ENCODE measurements around the gene UST. TPM values are rescaled to one million over a fixed set of nuclear protein-coding genes. Genes with fewer than 3 reads are reported as not detected.
A peak's percentile ranks its signal among the peaks of the same experiment; 100 is the strongest.
"Not testable (repeated sequence)": the region's sequence is repeated elsewhere in the genome, so short reads cannot be mapped to it uniquely, and the experiment has no call there.

The UST gene
- total RNA-seq, 1 experiment from 2014 or later = 7.6 TPM

GRCh38 chr6:148762231-148762630 is 15.4 kb downstream of the UST start:
- Histone ChIP-seq H3K27ac (no peak overlapping the region), H3K4me1 (replicated peaks) (peaks cover 27% of the 10 kb centered on the region), H3K4me3 (no peak overlapping the region), H3K27me3 (replicated peaks) (0 out of 2 replicates have a peak, but pooled peaks cover 1% of the 10 kb centered on the region), H3K36me3 (no peaks in the 10 kb centered on the region), H3K9me3 (replicated peaks) (no peaks in the 10 kb centered on the region)
- DNase-seq (ENCODE audit: low read depth in 1 of 2, low spot score in 2 of 2) = no peak

- not testable (repeated sequence) for H3K4me3 ChIP-seq; H3K27ac ChIP-seq; DNase-seq (ENCODE audit: low read depth in 1 of 2, low spot score in 2 of 2); H3K9me3 ChIP-seq (replicated peaks); H3K36me3 ChIP-seq; H3K27me3 ChIP-seq (replicated peaks)
- H3K4me1 ChIP-seq (replicated peaks) = peaks cover 27% of the 10 kb centered on the region
Measured at GRCh38 chr6:148764259-148765020, 17.6 kb downstream of the UST start.

GRCh38 chr6:148765898-148766808 is 19.3 kb downstream of the UST start:
- peaks cover 15% of the 10 kb centered on the region for H3K4me1 ChIP-seq (replicated peaks)
- H3K27me3 ChIP-seq (replicated peaks) = 0 out of 2 replicates have a peak, but pooled peaks cover 2% of the 10 kb centered on the region
- H3K9me3 ChIP-seq (replicated peaks) = no peaks in the 10 kb centered on the region
- no peaks in the 10 kb centered on the region for H3K36me3 ChIP-seq
- no peak for DNase-seq (ENCODE audit: low read depth in 1 of 2, low spot score in 2 of 2)
- no peak overlapping the region for H3K4me3 ChIP-seq
- no peak overlapping the region for H3K27ac ChIP-seq

GRCh38 chr6:148768646-148769270 is 21.9 kb downstream of the UST start:
- Histone ChIP-seq H3K27ac (no peak overlapping the region), H3K9me3 (replicated peaks) (no peaks in the 10 kb centered on the region), H3K4me1 (replicated peaks) (no peaks in the 10 kb centered on the region), H3K27me3 (replicated peaks) (0 out of 2 replicates have a peak, but pooled peaks cover 2% of the 10 kb centered on the region), H3K4me3 (no peak overlapping the region), H3K36me3 (no peaks in the 10 kb centered on the region)
- no peak for DNase-seq (ENCODE audit: low read depth in 1 of 2, low spot score in 2 of 2)

GRCh38 chr6:148769304-148769968 is 22.6 kb downstream of the UST start:
- Histone ChIP-seq H3K4me3 (no peak overlapping the region), H3K4me1 (replicated peaks) (no peaks in the 10 kb centered on the region), H3K9me3 (replicated peaks) (no peaks in the 10 kb centered on the region), H3K27me3 (replicated peaks) (0 out of 2 replicates have a peak, but pooled peaks cover 2% of the 10 kb centered on the region), H3K36me3 (no peaks in the 10 kb centered on the region), H3K27ac (no peak overlapping the region)
- DNase-seq (ENCODE audit: low read depth in 1 of 2, low spot score in 2 of 2) = no peak

- Histone ChIP-seq H3K27ac (no peak overlapping the region), H3K36me3 (no peaks in the 10 kb centered on the region), H3K4me1 (replicated peaks) (no peaks in the 10 kb centered on the region), H3K9me3 (replicated peaks) (no peaks in the 10 kb centered on the region), H3K27me3 (replicated peaks) (0 out of 2 replicates have a peak, but pooled peaks cover 2% of the 10 kb centered on the region), H3K4me3 (no peak overlapping the region)
- no peak for DNase-seq (ENCODE audit: low read depth in 1 of 2, low spot score in 2 of 2)
Measured at GRCh38 chr6:148770408-148771211, 23.8 kb downstream of the UST start.

GRCh38 chr6:148771212-148771601 is 24.4 kb downstream of the UST start:
- 0 out of 2 replicates have a peak, but pooled peaks cover 2% of the 10 kb centered on the region for H3K27me3 ChIP-seq (replicated peaks)
- DNase-seq (ENCODE audit: low read depth in 1 of 2, low spot score in 2 of 2) = no peak
- H3K4me1 ChIP-seq (replicated peaks) = peaks cover 4% of the 10 kb centered on the region
- H3K27ac ChIP-seq = no peak overlapping the region
- no peak overlapping the region for H3K4me3 ChIP-seq
- H3K36me3 ChIP-seq = no peaks in the 10 kb centered on the region
- H3K9me3 ChIP-seq (replicated peaks) = no peaks in the 10 kb centered on the region

- H3K27me3 ChIP-seq (replicated peaks) = 0 out of 2 replicates have a peak, but pooled peaks cover 2% of the 10 kb centered on the region
- DNase-seq (ENCODE audit: low read depth in 1 of 2, low spot score in 2 of 2) = no peak
- H3K4me1 ChIP-seq (replicated peaks) = peaks cover 13% of the 10 kb centered on the region
- no peak overlapping the region for H3K4me3 ChIP-seq
- no peak overlapping the region for H3K27ac ChIP-seq
- H3K9me3 ChIP-seq (replicated peaks) = no peaks in the 10 kb centered on the region
- H3K36me3 ChIP-seq = no peaks in the 10 kb centered on the region
Measured at GRCh38 chr6:148771896-148772554, 25.2 kb downstream of the UST start.

- H3K9me3 ChIP-seq (replicated peaks) = no peaks in the 10 kb centered on the region
- no peaks in the 10 kb centered on the region for H3K36me3 ChIP-seq
- H3K27ac ChIP-seq = no peak overlapping the region
- peaks cover 13% of the 10 kb centered on the region for H3K4me1 ChIP-seq (replicated peaks)
- no peak overlapping the region for H3K4me3 ChIP-seq
- no peaks in the 10 kb centered on the region for H3K27me3 ChIP-seq (replicated peaks)
- no peak for DNase-seq (ENCODE audit: low read depth in 1 of 2, low spot score in 2 of 2)
Measured at GRCh38 chr6:148775161-148775560, 28.3 kb downstream of the UST start.

GRCh38 chr6:148776321-148777308 is 29.8 kb downstream of the UST start:
- DNase-seq (ENCODE audit: low read depth in 1 of 2, low spot score in 2 of 2) = peak; percentile 47 to 51
- Histone ChIP-seq H3K27me3 (replicated peaks) (no peaks in the 10 kb centered on the region), H3K4me3 (no peak overlapping the region), H3K4me1 (replicated peaks) (peaks cover 14% of the 10 kb centered on the region), H3K36me3 (no peaks in the 10 kb centered on the region), H3K9me3 (replicated peaks) (no peaks in the 10 kb centered on the region), H3K27ac (0 out of 2 replicates have a peak overlapping the region, but pooled peaks have one; percentile 17)

- no peak for DNase-seq (ENCODE audit: low read depth in 1 of 2, low spot score in 2 of 2)
Measured at GRCh38 chr6:148779142-148779562, 32.3 kb downstream of the UST start.

More at GRCh38 chr6:148779142-148779562, 32.3 kb downstream of the UST start:
- Histone ChIP-seq H3K27ac (no peak overlapping the region), H3K9me3 (replicated peaks) (no peaks in the 10 kb centered on the region), H3K4me1 (replicated peaks) (peaks cover 18% of the 10 kb centered on the region), H3K27me3 (replicated peaks) (no peaks in the 10 kb centered on the region), H3K4me3 (no peak overlapping the region), H3K36me3 (no peaks in the 10 kb centered on the region)

Data from SJSA1 (cell line).